Upper lobe of left lung (tissue), 6 donors: ENCODE results near the gene TOX2. TPM values are rescaled to one million over a fixed set of nuclear protein-coding genes. Genes with fewer than 3 reads are reported as not detected.

ENCODE experiments used
- ATAC-seq, 2 donors: fragments of 200-7000 bp; cut with Tn5 transposase; one replicate each; pipeline ENCODE4 v1.9.1; 2022; ENCODE audit warnings: mild to moderate bottlenecking in 2 of 2, moderate library complexity in 2 of 2; ENCODE audit not compliant: low FRiP score in 2 of 2
- DNase-seq, 2 donors: peaks; one replicate each; pipeline ENCODE4 v3.0.0-alpha.2; 2019 to 2020
- H3K27ac ChIP-seq, 4 donors: fragments of 200-600 bp; sonication (generic); one replicate each; pipeline ENCODE4 v1.5.1; 2016 to 2019
- H3K27me3 ChIP-seq, 4 donors: fragments of 200-600 bp; sonication (generic); one replicate each; pipeline ENCODE4 v1.5.1; 2017 to 2019
- H3K36me3 ChIP-seq, 4 donors: fragments of 200-600 bp; sonication (generic); one replicate each; pipeline ENCODE4 v1.5.1; 2016 to 2019
- H3K4me1 ChIP-seq, 4 donors: fragments of 200-600 bp; sonication (generic); one replicate each; pipeline ENCODE4 v1.5.1; 2018 to 2019
- H3K4me3 ChIP-seq, 4 donors: fragments of 200-600 bp; sonication (generic); one replicate each; pipeline ENCODE4 v1.5.1; 2017 to 2019; ENCODE audit warnings: mild to moderate bottlenecking in 2 of 4, moderate library complexity in 1 of 4
- H3K9me3 ChIP-seq, 4 donors: fragments of 200-600 bp; sonication (generic); one replicate each; pipeline ENCODE4 v1.5.1; 2018 to 2019
- EP300 ChIP-seq, 4 donors: sonication (generic); formaldehyde crosslinking; IDR thresholded peaks; one replicate each; pipeline ENCODE4 v1.5.1; 2017; ENCODE audit warnings: antibody characterized with exemption in 4 of 4, control low read depth in 2 of 4
- POLR2A ChIP-seq, 4 donors: fragments of 450-650 bp; IDR thresholded peaks; one replicate each; pipeline ENCODE4 v1.5.1; 2016 to 2017; ENCODE audit warnings: antibody characterized with exemption in 4 of 4, mild to moderate bottlenecking in 2 of 4
- POLR2AphosphoS5 ChIP-seq, 2 donors: sonication (generic); formaldehyde crosslinking; IDR thresholded peaks; one replicate each; pipeline ENCODE4 v1.5.1; 2017; ENCODE audit warnings: antibody characterized with exemption in 2 of 2
- WGBS, 2 donors: methylation state at CpG; one replicate each; pipeline ENCODE4 v1.1.5; 2017 to 2018; 5-methylcytosine and 5-hydroxymethylcytosine counted together
- total RNA-seq, 6 donors: library from RNA; depleted of rRNA in 4 of 6; stranded (reverse); fragments of >200 nt in 4 of 6; gene quantifications; one replicate each; pipeline versions ENCODE4 v1.1.0 to v1.2.1, GENCODE V29; 2016 to 2021
- TF ChIP-seq, protein P1 (sequence below), 6 experiments: fragments of 450-650 bp in 4 of 6; fragments of 200-600 bp in 2 of 6; sonication (generic) in 2 of 6; IDR thresholded peaks; one replicate each; pipeline ENCODE4 v1.5.1; 2016 to 2019; ENCODE audit warnings: antibody characterized with exemption in 6 of 6
- donor health status: DM: no; HTN: no; CAD: no; lungs with moderate emphysema.
- donor health status: DM: no; HTN: yes; CAD: no; lungs with severe emphysema.

The TOX2 gene
- total RNA-seq, 6 donors from 2014 or later, result 7.2 to 29.3 (median 23.7) TPM

DNA sequence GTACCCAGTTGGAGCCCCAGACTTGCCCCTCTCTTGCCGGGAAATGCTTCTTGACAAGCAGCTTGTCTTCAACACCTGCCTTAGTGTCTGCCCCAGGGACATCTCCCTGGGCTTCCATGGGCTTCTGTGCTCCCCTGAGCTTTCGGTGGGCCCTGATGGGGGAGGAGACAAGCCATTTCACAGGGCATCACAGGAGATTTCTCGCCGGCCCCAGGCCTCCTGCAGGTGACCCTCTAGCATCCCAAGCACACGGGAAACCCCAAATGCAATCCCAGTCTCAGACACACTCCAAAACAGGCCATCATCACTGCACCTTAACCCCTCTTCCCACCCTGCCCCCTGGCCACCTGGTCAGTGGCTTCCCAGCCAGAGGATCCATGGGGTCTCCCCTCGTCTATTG is 197.8 kb downstream of the TOX2 start:
- peaks cover 0 to 14% (median 4%) of the 10 kb centered on the region in 4 donors for H3K27me3 ChIP-seq
- H3K9me3 ChIP-seq, result peaks cover 0 to 3% (median 0%) of the 10 kb centered on the region in 4 donors
- no peak for DNase-seq
- ATAC-seq, result no peak
- no peaks in the 10 kb centered on the region for H3K36me3 ChIP-seq
- H3K4me1 ChIP-seq, result no peaks in the 10 kb centered on the region
- TF ChIP-seq POLR2A (IDR thresholded peaks at IDR 0.05), result no peak
- no peak for TF ChIP-seq EP300 (IDR thresholded peaks at IDR 0.05)
- no peak for TF ChIP-seq POLR2AphosphoS5 (IDR thresholded peaks at IDR 0.05)
- TF ChIP-seq, protein P1, sequence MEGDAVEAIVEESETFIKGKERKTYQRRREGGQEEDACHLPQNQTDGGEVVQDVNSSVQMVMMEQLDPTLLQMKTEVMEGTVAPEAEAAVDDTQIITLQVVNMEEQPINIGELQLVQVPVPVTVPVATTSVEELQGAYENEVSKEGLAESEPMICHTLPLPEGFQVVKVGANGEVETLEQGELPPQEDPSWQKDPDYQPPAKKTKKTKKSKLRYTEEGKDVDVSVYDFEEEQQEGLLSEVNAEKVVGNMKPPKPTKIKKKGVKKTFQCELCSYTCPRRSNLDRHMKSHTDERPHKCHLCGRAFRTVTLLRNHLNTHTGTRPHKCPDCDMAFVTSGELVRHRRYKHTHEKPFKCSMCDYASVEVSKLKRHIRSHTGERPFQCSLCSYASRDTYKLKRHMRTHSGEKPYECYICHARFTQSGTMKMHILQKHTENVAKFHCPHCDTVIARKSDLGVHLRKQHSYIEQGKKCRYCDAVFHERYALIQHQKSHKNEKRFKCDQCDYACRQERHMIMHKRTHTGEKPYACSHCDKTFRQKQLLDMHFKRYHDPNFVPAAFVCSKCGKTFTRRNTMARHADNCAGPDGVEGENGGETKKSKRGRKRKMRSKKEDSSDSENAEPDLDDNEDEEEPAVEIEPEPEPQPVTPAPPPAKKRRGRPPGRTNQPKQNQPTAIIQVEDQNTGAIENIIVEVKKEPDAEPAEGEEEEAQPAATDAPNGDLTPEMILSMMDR (IDR thresholded peaks at IDR 0.05), result no peak
- 88 to 89% methylated on average over 5 to 6 of the region's 6 CpGs for WGBS, 2 donors
- no peak overlapping the region for H3K4me3 ChIP-seq
- H3K27ac ChIP-seq, result no peak overlapping the region

DNA sequence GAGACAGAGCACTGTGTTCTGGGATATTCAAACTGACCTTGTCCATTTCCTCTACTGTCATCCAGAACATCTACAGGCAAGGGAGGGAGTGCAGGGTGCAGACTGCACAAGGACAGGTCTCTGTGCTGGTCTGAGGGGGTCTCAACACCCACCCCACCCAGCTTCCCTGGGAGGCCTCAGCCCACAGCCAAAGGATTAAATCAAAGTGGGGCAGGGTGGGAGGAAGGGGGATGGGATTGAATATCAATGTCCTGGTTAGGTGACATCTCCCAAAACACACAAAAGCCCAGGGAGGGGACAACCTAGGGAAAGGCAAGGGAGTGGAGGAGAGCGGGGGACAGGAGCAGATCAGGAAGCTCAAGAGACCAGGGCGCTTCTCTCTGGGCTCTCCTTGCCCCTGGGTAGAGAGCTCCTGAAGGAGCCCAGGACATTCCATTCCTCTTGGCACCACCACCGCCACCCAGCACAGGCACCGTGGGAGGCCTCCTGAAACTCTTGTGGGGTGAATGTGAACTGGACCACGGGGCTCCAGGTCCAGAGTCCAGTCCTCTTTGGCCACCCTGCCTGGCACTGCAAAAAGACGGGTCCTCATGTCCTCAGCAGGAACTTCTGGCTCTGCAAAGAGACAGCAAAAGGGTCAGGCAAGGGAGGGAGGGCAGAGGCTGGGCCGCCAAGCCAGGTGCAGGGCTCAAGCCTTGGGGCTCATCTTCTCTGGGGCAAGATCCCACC is 198.4 kb downstream of the TOX2 start:
- H3K27me3 ChIP-seq, result peaks cover 0 to 14% (median 4%) of the 10 kb centered on the region in 4 donors
- WGBS, 2 donors, result 81 to 84% methylated on average over 3 to 7 of the region's 7 CpGs
- H3K27ac ChIP-seq, result no peak overlapping the region
- no peak overlapping the region for H3K4me3 ChIP-seq
- no peaks in the 10 kb centered on the region for H3K4me1 ChIP-seq
- DNase-seq (peak in 1 of 2 donors; percentile 31), ATAC-seq (no peak)
- peaks cover 0 to 3% (median 0%) of the 10 kb centered on the region in 4 donors for H3K9me3 ChIP-seq
- no peak for TF ChIP-seq POLR2A (IDR thresholded peaks at IDR 0.05)
- no peaks in the 10 kb centered on the region for H3K36me3 ChIP-seq

DNA sequence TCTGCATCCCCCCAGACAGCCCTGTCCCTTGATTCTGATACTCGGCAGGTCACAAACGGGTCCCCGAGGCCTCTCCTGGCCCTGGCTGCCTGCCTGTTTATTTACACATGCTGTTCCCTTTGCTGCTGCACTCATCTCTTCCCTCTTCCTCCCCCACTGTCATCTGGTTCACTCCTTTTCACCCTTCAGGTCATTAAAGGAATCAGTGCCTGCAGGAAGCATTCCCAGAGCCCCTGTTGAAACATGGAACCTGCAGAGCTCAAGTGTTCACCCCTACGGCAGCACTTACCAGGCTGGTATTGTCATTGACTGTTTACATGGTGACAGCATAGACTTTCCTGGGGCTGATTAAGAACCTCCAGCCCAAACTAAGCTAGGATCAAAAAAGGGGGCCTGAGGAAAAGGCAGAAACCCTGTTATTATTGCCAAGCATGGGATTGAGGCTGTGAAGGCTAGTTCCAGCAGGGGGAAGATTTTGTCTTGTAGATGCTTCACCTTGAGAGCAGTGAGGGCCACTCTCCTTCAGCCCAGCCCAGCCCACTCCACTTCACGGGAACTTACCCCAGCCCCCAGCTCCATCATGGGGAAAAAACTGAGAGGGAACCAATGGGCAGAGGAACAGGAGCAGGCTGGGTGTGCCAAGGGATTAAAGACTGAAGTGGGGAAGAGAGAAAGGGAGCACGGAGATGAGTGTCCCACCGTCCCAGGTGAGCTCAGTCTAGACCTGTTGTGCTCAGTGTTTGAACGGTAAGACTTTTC is 199.1 kb downstream of the TOX2 start:
- no peaks in the 10 kb centered on the region for H3K4me1 ChIP-seq
- H3K27ac ChIP-seq, result no peak overlapping the region
- 63 to 65% methylated on average over 8 of the region's 8 CpGs for WGBS, 2 donors
- no peak overlapping the region for H3K4me3 ChIP-seq
- ATAC-seq (no peak), DNase-seq (no peak)
- H3K27me3 ChIP-seq, result peaks cover 0 to 14% (median 4%) of the 10 kb centered on the region in 4 donors
- H3K9me3 ChIP-seq, result no peaks in the 10 kb centered on the region
- H3K36me3 ChIP-seq, result no peaks in the 10 kb centered on the region
- TF ChIP-seq POLR2A (IDR thresholded peaks at IDR 0.05) (no peak), POLR2AphosphoS5 (IDR thresholded peaks at IDR 0.05) (no peak), EP300 (IDR thresholded peaks at IDR 0.05) (no peak)
- TF ChIP-seq, protein P1 (IDR thresholded peaks at IDR 0.05), result no peak

DNA sequence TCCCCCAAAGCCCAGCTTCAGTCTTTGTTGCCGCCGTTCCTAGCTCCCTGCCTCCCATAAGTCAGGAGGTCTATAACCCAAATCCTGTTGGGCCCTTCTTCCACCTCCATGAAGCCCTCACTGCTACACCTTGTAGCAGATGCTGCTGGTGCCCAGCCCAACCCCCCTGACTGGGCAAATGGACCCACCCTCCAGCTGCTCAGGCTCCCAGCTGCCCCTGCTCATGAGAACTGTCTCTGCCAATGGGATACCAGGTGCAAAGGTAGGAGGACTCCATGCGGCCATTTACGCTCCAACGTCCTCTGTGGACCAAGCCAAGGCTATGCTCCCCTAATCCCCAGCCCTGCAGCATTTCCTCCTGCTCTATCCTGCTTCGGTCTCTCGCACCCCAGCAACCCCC is 200.5 kb downstream of the TOX2 start:
- no peaks in the 10 kb centered on the region for H3K9me3 ChIP-seq
- DNase-seq, result no peak
- H3K27ac ChIP-seq, result no peak overlapping the region
- no peaks in the 10 kb centered on the region for H3K36me3 ChIP-seq
- peaks cover 0 to 14% (median 4%) of the 10 kb centered on the region in 4 donors for H3K27me3 ChIP-seq
- no peak overlapping the region for H3K4me3 ChIP-seq
- WGBS, 2 donors, result 85% methylated on average over 7 of the region's 7 CpGs
- H3K4me1 ChIP-seq, result no peaks in the 10 kb centered on the region
- no peak for ATAC-seq
- TF ChIP-seq, protein P1 (IDR thresholded peaks at IDR 0.05), result no peak

DNA sequence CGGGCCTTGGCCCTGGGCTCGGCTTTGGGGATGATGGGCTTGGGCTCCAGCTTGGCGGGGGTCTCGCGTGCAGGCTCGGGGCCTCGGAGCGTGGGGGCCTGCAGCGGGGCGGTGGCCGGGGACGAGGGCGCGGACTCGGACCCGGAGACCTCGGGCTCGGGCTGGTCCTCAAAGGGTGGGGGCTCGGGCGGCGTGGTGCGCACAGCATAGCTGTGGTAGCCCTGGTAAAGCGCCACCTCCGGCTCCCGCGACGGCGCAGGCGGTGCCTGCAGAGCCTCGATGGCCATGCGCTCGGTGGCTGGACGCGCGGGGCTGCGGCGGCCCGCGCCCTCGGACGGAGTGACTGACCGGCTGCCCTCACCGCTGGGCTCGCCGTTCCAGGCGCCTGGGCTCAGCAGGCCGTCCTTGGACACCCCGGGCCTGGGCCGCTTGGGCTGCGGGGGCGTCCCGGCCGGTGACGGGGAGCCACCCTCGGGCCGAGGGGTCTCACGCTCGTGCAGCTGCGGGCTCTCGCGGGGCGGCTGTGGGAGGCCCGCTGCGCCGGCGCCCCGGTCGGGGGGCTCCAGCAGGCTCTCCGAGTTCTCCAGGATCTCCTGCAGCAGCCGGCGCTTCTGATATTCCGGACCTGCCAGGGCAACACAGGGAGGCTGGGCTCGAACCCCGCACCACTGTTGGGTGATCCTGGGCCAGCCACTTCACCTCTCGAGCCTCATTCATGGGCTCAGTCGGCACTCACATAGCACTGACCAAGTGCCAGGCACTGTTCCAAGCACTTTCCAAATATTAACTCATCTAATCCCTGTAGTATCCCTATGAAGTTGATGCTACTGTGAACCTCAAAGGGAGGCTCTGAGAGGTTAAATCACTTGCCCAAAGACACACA is 201.4 kb downstream of the TOX2 start:
- no peaks in the 10 kb centered on the region for H3K36me3 ChIP-seq
- peaks cover 0 to 14% (median 4%) of the 10 kb centered on the region in 4 donors for H3K27me3 ChIP-seq
- 36 to 70% methylated on average over 11 to 14 of the region's 76 CpGs for WGBS, 2 donors
- TF ChIP-seq, protein P1 (IDR thresholded peaks at IDR 0.05), result no peak
- no peak for TF ChIP-seq POLR2AphosphoS5 (IDR thresholded peaks at IDR 0.05)
- no peak for TF ChIP-seq POLR2A (IDR thresholded peaks at IDR 0.05)
- no peak for TF ChIP-seq EP300 (IDR thresholded peaks at IDR 0.05)
- H3K4me1 ChIP-seq, result no peaks in the 10 kb centered on the region
- ATAC-seq (no peak), DNase-seq (peak in 1 of 2 donors; percentile 83)
- no peak overlapping the region for H3K4me3 ChIP-seq
- H3K27ac ChIP-seq, result no peak overlapping the region
- no peaks in the 10 kb centered on the region for H3K9me3 ChIP-seq
